ENCODE measurements around the gene DHRS11.

The DHRS11 gene

DNA sequence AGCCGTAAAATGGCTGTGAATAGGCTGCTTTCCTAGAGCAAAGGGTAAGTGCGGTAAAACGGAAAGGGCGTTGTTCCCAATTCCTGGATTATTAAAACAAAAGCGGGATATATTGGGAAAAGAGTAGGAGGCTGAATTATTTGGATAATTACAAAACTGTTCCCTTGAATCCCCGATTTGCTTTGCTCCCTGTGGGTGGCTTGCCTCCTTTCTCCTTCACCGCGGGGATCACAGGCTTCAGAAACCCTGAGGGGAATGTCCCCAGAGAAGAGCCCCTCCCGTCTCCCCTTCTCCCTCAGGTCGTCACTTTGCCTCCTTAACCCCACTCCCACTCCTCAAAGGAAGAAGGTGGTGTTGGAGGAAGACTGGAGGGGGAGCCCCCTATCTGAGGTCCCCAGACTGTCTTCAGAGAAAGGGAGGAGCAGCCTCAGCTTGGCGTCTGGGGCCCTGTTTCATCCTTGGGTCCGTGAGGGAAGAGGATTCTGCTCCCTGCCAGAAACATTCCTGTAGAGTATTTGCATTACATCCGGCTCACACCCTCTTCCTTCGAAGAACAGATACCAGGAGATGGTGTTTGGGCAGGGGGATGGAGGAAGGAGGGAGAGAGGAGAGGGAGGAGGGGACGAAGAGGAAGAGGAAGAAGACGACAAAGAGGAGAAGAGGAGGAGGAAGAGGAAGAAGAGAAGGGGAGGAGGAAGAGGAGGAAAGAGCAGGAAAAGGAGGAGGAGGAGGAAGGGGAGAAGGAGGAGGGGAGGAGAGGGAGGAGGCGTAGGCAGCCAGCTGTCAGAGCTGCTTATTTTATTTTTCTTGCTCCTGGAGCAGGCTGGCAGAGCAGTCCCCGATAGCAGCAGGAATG, 41.5 kb downstream of the DHRS11 start:
- in situ Hi-C loops (cut with HindIII; ENCODE audit: low sequenced_read_pairs) = no loop called here
- H3K4me3 ChIP-seq (ENCODE audit: low read depth, low read length) = no peak overlapping the region
- TF ChIP-seq, protein P1, sequence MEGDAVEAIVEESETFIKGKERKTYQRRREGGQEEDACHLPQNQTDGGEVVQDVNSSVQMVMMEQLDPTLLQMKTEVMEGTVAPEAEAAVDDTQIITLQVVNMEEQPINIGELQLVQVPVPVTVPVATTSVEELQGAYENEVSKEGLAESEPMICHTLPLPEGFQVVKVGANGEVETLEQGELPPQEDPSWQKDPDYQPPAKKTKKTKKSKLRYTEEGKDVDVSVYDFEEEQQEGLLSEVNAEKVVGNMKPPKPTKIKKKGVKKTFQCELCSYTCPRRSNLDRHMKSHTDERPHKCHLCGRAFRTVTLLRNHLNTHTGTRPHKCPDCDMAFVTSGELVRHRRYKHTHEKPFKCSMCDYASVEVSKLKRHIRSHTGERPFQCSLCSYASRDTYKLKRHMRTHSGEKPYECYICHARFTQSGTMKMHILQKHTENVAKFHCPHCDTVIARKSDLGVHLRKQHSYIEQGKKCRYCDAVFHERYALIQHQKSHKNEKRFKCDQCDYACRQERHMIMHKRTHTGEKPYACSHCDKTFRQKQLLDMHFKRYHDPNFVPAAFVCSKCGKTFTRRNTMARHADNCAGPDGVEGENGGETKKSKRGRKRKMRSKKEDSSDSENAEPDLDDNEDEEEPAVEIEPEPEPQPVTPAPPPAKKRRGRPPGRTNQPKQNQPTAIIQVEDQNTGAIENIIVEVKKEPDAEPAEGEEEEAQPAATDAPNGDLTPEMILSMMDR (IDR thresholded peaks at IDR 0.05; ENCODE audit: low read depth, low read length) = no peak
- no peak for DNase-seq (ENCODE audit: low read depth, low spot score)

DNA sequence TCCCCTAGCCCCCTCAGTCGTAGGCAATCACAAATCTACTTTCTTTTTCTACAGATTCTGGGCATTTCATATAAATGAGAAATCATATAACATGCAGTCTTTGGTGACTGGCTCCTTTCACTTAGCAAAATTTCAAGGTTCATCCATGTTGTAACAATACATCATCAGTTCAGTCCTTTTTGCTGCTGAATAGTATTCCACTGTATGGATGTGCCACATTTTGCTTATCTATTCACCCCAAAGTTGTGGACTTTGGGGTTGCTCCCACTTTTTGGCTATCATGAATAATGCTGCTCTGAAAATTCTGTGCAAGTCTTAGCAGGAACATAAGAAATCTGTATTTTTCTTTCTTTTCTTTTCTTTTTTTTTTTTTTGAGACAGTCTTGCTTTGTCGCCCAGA, 48.7 kb downstream of the DHRS11 start:
- DNase-seq (ENCODE audit: low read depth, low spot score) = no peak
- no peak overlapping the region for H3K4me3 ChIP-seq (ENCODE audit: low read depth, low read length)
- TF ChIP-seq, protein P1 (IDR thresholded peaks at IDR 0.05; ENCODE audit: low read depth, low read length) = no peak
- in situ Hi-C loops (cut with HindIII; ENCODE audit: low sequenced_read_pairs) = no loop called here

DNA sequence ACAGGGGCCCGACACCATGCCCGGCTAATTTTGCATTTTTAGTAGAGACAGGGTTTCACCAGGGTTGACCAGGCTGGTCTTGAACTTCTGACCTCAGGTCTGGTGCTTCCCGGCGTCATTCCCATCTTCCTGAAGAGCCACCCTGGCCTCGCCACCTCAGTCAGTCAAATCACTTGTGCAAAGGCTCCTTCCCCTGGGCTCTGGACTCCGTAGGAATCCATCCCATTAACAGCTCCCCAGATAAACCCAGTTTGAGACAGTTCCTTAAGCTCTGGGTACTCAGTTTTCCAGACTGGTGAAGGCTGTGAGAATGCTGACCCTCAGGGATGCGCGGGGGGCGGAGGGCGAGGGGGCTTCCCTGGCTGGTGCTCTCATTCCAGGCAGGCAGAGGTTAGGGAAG, 49.2 kb downstream of the DHRS11 start:
- TF ChIP-seq, protein P1 (IDR thresholded peaks at IDR 0.05; ENCODE audit: low read depth, low read length) = no peak

DNA sequence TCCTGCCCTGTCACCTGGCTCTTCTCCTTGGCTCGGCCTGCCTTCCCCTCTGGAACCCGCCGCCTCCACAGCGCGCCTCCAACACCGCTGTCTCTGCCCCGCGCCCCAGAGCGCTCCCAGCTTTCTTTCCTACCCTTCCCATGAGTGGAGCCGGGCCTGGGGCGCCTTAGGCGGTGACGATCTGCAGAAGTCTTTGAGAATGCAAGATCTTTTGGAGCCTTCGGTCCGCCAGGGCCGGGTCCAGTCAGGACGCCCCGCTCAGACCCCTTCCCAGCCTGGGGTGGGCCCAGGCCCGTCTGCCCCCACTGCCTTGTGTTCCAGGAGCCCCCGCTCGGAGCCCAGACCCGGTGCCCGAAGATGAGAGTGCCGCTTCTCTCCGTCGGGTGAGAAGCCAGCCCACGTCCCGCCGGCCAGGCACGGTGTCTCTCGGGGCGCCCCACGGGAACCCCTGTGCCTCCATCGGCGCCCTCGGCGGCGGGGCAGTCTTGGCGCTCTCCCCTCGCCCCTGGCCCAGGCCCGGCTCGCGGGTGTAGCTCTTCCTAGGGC, 49.7 kb downstream of the DHRS11 start:
- no peak for DNase-seq (ENCODE audit: low read depth, low spot score)
- in situ Hi-C loops (cut with HindIII; ENCODE audit: low sequenced_read_pairs) = no loop called here
- H3K4me3 ChIP-seq (ENCODE audit: low read depth, low read length) = no peak overlapping the region
- TF ChIP-seq, protein P1 (IDR thresholded peaks at IDR 0.05; ENCODE audit: low read depth, low read length) = no peak

More for the DNA sequence above, 49.2 kb downstream of the DHRS11 start:
- H3K4me3 ChIP-seq (ENCODE audit: low read depth, low read length) = no peak overlapping the region
- no peak for DNase-seq (ENCODE audit: low read depth, low spot score)
- in situ Hi-C loops (cut with HindIII; ENCODE audit: low sequenced_read_pairs) = no loop called here

DNA sequence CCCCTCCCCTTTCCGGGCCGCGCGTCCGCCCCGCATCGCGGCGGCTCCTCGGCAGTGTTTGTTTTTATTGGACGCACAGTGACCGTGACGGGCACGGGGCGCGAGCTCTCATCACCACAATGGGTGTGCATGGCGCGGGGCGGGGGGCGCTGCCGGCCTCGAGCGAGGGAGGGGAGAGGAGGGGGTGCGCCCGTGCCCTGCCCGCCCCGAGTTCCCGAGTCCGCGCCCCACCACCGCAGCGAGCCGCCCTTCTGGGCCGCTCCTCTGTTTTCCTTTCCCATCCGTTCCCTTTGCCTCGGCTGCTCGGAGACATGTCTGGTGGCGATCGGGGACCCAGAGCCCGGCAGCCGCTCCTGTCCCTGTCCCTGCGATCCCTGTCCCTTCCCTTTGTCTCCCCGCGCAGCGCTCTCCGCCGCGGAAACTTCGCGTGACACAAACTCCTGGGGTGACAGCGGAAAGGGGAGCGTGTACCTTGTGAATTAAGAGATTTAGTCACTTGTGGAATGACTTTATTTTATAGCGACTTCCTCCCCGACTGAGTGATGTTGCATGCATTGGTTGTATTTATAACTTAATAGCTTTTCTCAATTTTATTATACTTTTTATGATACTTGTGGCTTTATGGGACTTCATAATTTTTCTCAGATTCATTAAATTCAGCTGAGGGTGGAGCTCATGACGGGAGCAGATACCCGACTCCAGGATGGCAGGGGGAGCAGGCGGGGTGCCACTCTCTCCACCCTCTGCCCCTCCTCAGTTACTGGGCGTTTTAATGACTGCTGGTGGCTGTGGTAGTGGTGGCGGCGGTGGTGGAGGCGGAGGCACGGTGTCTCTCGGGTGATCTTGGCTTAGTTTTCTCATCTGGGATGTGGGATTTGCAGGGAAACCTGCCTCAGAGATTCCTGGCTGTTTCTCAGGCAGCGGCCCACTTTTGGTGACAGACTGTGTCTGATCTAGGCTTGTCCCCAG, 50.5 kb downstream of the DHRS11 start:
- H3K4me3 ChIP-seq (ENCODE audit: low read depth, low read length) = peak overlapping the region; percentile 2
- no peak for DNase-seq (ENCODE audit: low read depth, low spot score)
- TF ChIP-seq, protein P1 (IDR thresholded peaks at IDR 0.05; ENCODE audit: low read depth, low read length) = no peak
- in situ Hi-C loops (cut with HindIII; ENCODE audit: low sequenced_read_pairs) = no loop called here

DNA sequence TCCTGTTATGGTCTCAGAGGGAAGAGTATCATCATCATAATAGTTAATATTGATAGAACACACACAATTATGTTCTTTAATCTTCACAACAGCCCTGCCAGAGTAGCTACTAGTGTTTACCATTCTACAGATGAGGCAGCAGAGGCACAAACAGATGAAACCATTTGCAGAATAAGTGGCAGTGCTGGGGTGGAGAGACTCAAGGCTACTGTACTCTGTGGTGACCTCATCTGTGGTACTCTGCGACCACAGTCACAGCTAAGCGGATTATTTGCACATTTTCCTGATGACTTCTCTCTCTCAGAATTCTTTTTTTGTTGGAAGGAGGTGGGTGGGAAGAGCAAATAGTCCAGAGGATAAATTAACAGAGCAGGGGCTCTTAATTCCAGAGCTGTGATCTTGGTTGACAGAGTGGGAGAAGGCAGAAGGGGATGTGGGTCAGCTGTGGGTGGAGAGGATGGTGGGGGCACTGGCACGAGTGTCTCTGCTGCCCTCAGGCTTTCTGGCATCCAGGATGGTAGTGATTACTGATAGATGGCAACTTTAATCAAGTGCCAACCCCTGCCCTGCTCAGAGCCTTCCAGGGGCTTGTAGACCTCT, 51.5 kb downstream of the DHRS11 start:
- H3K4me3 ChIP-seq (ENCODE audit: low read depth, low read length) = no peak overlapping the region
- TF ChIP-seq, protein P1 (IDR thresholded peaks at IDR 0.05; ENCODE audit: low read depth, low read length) = no peak
- in situ Hi-C loops (cut with HindIII; ENCODE audit: low sequenced_read_pairs) = no loop called here
- DNase-seq (ENCODE audit: low read depth, low spot score) = no peak
